Ovary (tissue), 3 donors: Measurements from ENCODE around the gene PTPDC1.

Experiments
- CTCF ChIP-seq, 3 donors: fragments of 450-650 bp in 2 of 3; fragments of 200-600 bp in 1 of 3; IDR thresholded peaks; one replicate each; pipeline versions ENCODE4 v1.5.1 to v1.8.0; 2016 to 2022; ENCODE audit warnings: antibody characterized with exemption in 3 of 3, mild to moderate bottlenecking in 1 of 3
- EP300 ChIP-seq: sonication (generic); formaldehyde crosslinking; IDR thresholded peaks from one replicate; pipeline ENCODE4 v1.6.1; 2017; ENCODE audit warnings: antibody characterized with exemption
- donor health status: DM: no; HTN: no; CAD: no.

GRCh38 chr9:94128580-94128979, 44.3 kb downstream of the PTPDC1 start:
- TF ChIP-seq CTCF (IDR thresholded peaks at IDR 0.05), result no peak
- no peak for TF ChIP-seq EP300
